K562 (cell line): ENCODE results near the gene TCF3. TPM values are rescaled to one million over a fixed set of nuclear protein-coding genes. Genes with fewer than 3 reads are reported as not detected.

Source experiments
- ARID1B ChIP-seq: fragments of 450-650 bp; IDR thresholded peaks from 2 replicates; pipeline ENCODE4 v1.6.1; 2016; ENCODE audit warnings: antibody characterized with exemption, mild to moderate bottlenecking, inconsistent platforms
- E2F6 ChIP-seq, 2 experiments: IDR thresholded peaks; 2 replicates each; pipeline ENCODE4 v1.6.1; 2011; ENCODE audit warnings: borderline replicate concordance in 1 of 2, control low read depth in 1 of 2, low read depth in 1 of 2, low read length in 1 of 2, mild to moderate bottlenecking in 1 of 2, mixed read lengths in 1 of 2, moderate library complexity in 1 of 2; ENCODE audit not compliant: insufficient read depth in 1 of 2, insufficient read length in 1 of 2, poor library complexity in 1 of 2, severe bottlenecking in 1 of 2; ENCODE audit errors: extremely low read depth in 1 of 2
- ELK3 ChIP-seq: fragments of 450-650 bp; formaldehyde crosslinking; IDR thresholded peaks from 2 replicates; pipeline ENCODE4 v1.4.0; 2020; ENCODE audit warnings: mild to moderate bottlenecking
- KDM2B ChIP-seq: fragments of 250-450 bp; sonication (Bioruptor Pico); IDR thresholded peaks from 2 replicates; pipeline ENCODE4 v1.8.0; 2021; ENCODE audit warnings: mild to moderate bottlenecking, moderate library complexity
- KLF16 ChIP-seq: IDR thresholded peaks from 2 replicates; pipeline ENCODE4 v1.6.1; 2016; ENCODE audit warnings: antibody characterized with exemption
- NELFE ChIP-seq: IDR thresholded peaks from 2 replicates; pipeline ENCODE4 v1.6.1; 2011; ENCODE audit warnings: mild to moderate bottlenecking; ENCODE audit not compliant: insufficient read depth, insufficient read length
- RNF2 ChIP-seq: sonication (generic); IDR thresholded peaks from 2 replicates; pipeline ENCODE4 v1.6.1; 2016
- STAG1 ChIP-seq: sonication (generic); formaldehyde crosslinking; IDR thresholded peaks from 2 replicates; pipeline ENCODE4 v1.5.0; 2020; ENCODE audit warnings: missing genetic modification reagents, borderline replicate concordance
- TEAD4 ChIP-seq, 2 experiments: sonication (generic) in 1 of 2; formaldehyde crosslinking in 1 of 2; IDR thresholded peaks; 2 replicates each; pipeline versions ENCODE4 v1.6.1 to v1.8.0; 2012 to 2022; ENCODE audit warnings: borderline replicate concordance in 1 of 2, inconsistent platforms in 1 of 2, low read length in 1 of 2, mild to moderate bottlenecking in 1 of 2, missing genetic modification reagents in 1 of 2
- TRIM24 ChIP-seq, 2 experiments: fragments of 450-650 bp; IDR thresholded peaks; 2 replicates each; pipeline ENCODE4 v1.6.1; 2016
- ZBTB33 ChIP-seq: sonication (generic); formaldehyde crosslinking; IDR thresholded peaks from 2 replicates; pipeline ENCODE4 v1.8.1; 2023; ENCODE audit warnings: mild to moderate bottlenecking, missing genetic modification reagents
- ZFX ChIP-seq: sonication (generic); formaldehyde crosslinking; IDR thresholded peaks from 2 replicates; pipeline ENCODE4 v1.8.0; 2022; ENCODE audit warnings: mild to moderate bottlenecking, missing genetic modification reagents, moderate library complexity
- ZHX1 ChIP-seq: fragments of 150-350 bp; conservative IDR thresholded peaks from 2 replicates; pipeline ENCODE4 v1.6.1; 2014; ENCODE audit warnings: low read length
- ZNF511 ChIP-seq: sonication (generic); formaldehyde crosslinking; IDR thresholded peaks from 2 replicates; pipeline ENCODE4 v1.8.0; 2022; ENCODE audit warnings: mild to moderate bottlenecking, missing genetic modification reagents
- ZNF639 ChIP-seq, 2 experiments: fragments of 200-800 bp in 1 of 2; sonication (Bioruptor generic) in 1 of 2; sonication (generic) in 1 of 2; formaldehyde crosslinking in 1 of 2; IDR thresholded peaks in 1 of 2; conservative IDR thresholded peaks in 1 of 2; 2 replicates each; pipeline versions ENCODE4 v1.5.0 to v1.6.1; 2016 to 2020; ENCODE audit warnings: missing compliant biosample characterization in 1 of 2, missing genetic modification characterization in 1 of 2, missing genetic modification reagents in 1 of 2
- ZNF77 ChIP-seq: fragments of 250-450 bp; sonication (Bioruptor Pico); IDR thresholded peaks from 2 replicates; pipeline ENCODE4 v1.5.0; 2020
- polyA plus RNA-seq, 8 experiments: library from polyadenylated mRNA; depleted of rRNA in 4 of 8; stranded (reverse) in 5 of 8; unstranded in 3 of 8; fragments of >200 nt; fragmentation: Nextera tagmentation in 2 of 8; fragmentation: Illumina TruSeq in 1 of 8; extraction: Ambion mirVana in 2 of 8; extraction: Trizol in 1 of 8; gene quantifications; 2 replicates each; pipeline versions ENCODE4 v1.2.1 to v1.2.3, GENCODE V29; 2011 to 2014; ENCODE audit warnings: inconsistent platforms in 1 of 8, missing spikeins in 1 of 8
- total RNA-seq, 7 experiments: library from RNA; depleted of rRNA in 6 of 7; stranded (reverse); fragments of >200 nt in 6 of 7; fragmentation: Illumina TruSeq in 2 of 7; extraction: Trizol in 2 of 7; gene quantifications; 2 replicates each; pipeline versions ENCODE4 v1.2.1 to v1.2.3, GENCODE V29; 2011 to 2021; ENCODE audit warnings: low replicate concordance in 1 of 7

TCF3 gene
- total and polyA plus RNA-seq, 9 of the 15 experiments (the other 6 are each of a cell fraction or from before 2014, with no cell fraction given): 5.6 to 259 (median 84.0) TPM

- TF ChIP-seq TEAD4 (IDR thresholded peaks at IDR 0.05; ENCODE audit: low read length) (peak; percentile 43; the same call in 1 of the 2 replicates), TEAD4 (CRISPR knock-in tag; IDR thresholded peaks at IDR 0.05; ENCODE audit: borderline replicate concordance) (no peak), RNF2 (peak; percentile 81), TRIM24 (IDR thresholded peaks at IDR 0.05) (no peak), ZNF77 (CRISPR knock-in tag) (no peak), ELK3 (no peak), ZBTB33 (peak; percentile 42; the same call in 1 of the 2 replicates), ZFX (CRISPR knock-in tag) (0 out of 2 replicates have a peak, but pooled peaks have one; percentile 18), E2F6 (IDR thresholded peaks at IDR 0.05; ENCODE audit: borderline replicate concordance in 1 of 2, extremely low read depth in 1 of 2, insufficient read depth in 1 of 2, insufficient read length in 1 of 2, low read depth in 1 of 2, low read length in 1 of 2, poor library complexity in 1 of 2, severe bottlenecking in 1 of 2) (peak; percentile 100), ZNF639 (CRISPR knock-in tag; conservative IDR thresholded peaks at IDR 0.05 in 1 of 2, IDR thresholded peaks at IDR 0.05 in 1 of 2) (0 out of 4 replicates have a peak, but pooled peaks of 1 of the 2 experiments have one; percentile 38), ZHX1 (no peak), KDM2B (CRISPR knock-in tag) (0 out of 2 replicates have a peak, but pooled peaks have one; percentile 52), ZNF511 (CRISPR knock-in tag) (peak; percentile 88), STAG1 (CRISPR knock-in tag) (0 out of 2 replicates have a peak, but pooled peaks have one; percentile 25), ARID1B (no peak), KLF16 (no peak), NELFE (no peak)
These were observed 83.9 kb downstream of the TCF3 start, which contains the start of gene MEX3D (continued) for GRCh38 chr19:1568320-1569019.
